GM23338 (cell line): Measurements from ENCODE around the gene CFDP1. TPM values are rescaled to one million over a fixed set of nuclear protein-coding genes. Genes with fewer than 3 reads are reported as not detected.

Experiments used
- ATAC-seq: fragments of 200-7000 bp; cut with Tn5 transposase; 3 replicates; pipeline ENCODE4 v1.9.1; 2020
- DNase-seq: peaks from one replicate; pipeline ENCODE4 v3.0.0-alpha.2; 2015; ENCODE audit warnings: low spot score
- H2AFZ ChIP-seq: fragments of 200-600 bp; sonication (generic); 2 replicates; pipeline ENCODE4 v1.8.0; 2016; ENCODE audit warnings: antibody characterized with exemption, mild to moderate bottlenecking, moderate library complexity
- H3F3A ChIP-seq: fragments of 200-600 bp; sonication (generic); replicated peaks from 2 replicates; pipeline ENCODE4 v1.8.0; 2017; ENCODE audit warnings: antibody characterized with exemption, mixed run types, low read depth
- H3K27ac ChIP-seq: fragments of 200-600 bp; sonication (generic); 2 replicates; pipeline ENCODE4 v1.6.1; 2016; ENCODE audit warnings: low read depth
- H3K27me3 ChIP-seq: fragments of 200-600 bp; sonication (generic); 2 replicates; pipeline ENCODE4 v1.8.0; 2016; ENCODE audit warnings: mild to moderate bottlenecking, mixed run types, moderate library complexity; ENCODE audit not compliant: insufficient read depth
- H3K36me3 ChIP-seq: fragments of 200-600 bp; sonication (generic); 2 replicates; pipeline ENCODE4 v1.8.0; 2016; ENCODE audit warnings: mild to moderate bottlenecking; ENCODE audit not compliant: insufficient read depth
- H3K4me1 ChIP-seq: fragments of 200-600 bp; sonication (generic); 2 replicates; pipeline ENCODE4 v1.8.0; 2016; ENCODE audit warnings: mild to moderate bottlenecking, moderate library complexity; ENCODE audit not compliant: insufficient read depth
- H3K4me2 ChIP-seq: fragments of 200-600 bp; sonication (generic); 2 replicates; pipeline ENCODE4 v1.7.1; 2017; ENCODE audit warnings: mixed run types
- H3K4me3 ChIP-seq: fragments of 200-600 bp; sonication (generic); 2 replicates; pipeline ENCODE4 v1.6.1; 2016; ENCODE audit warnings: mixed run types
- H3K79me2 ChIP-seq: fragments of 200-600 bp; sonication (generic); replicated peaks from 2 replicates; pipeline ENCODE4 v1.8.0; 2017; ENCODE audit warnings: mild to moderate bottlenecking; ENCODE audit not compliant: insufficient read depth
- H3K9me2 ChIP-seq: fragments of 200-600 bp; sonication (generic); 2 replicates; pipeline ENCODE4 v1.8.0; 2017; ENCODE audit not compliant: insufficient read depth
- H4K20me1 ChIP-seq: fragments of 200-600 bp; sonication (generic); replicated peaks from 2 replicates; pipeline ENCODE4 v1.8.0; 2017; ENCODE audit warnings: mild to moderate bottlenecking; ENCODE audit not compliant: insufficient read depth
- H3K27ac Mint-ChIP-seq: 2 replicates; pipeline ENCODE4 v1.8.0; 2020; ENCODE audit warnings: inconsistent platforms, mild to moderate bottlenecking, moderate library complexity, mixed read lengths
- H3K27me3 Mint-ChIP-seq: 3 replicates; pipeline ENCODE4 v1.8.0; 2022; ENCODE audit warnings: low read depth, mild to moderate bottlenecking, moderate library complexity, mixed read lengths, inconsistent platforms; ENCODE audit not compliant: insufficient read depth, poor library complexity
- H3K36me3 Mint-ChIP-seq: 3 replicates; pipeline ENCODE4 v1.8.0; 2021; ENCODE audit warnings: low read depth, mild to moderate bottlenecking, inconsistent platforms, moderate library complexity, mixed read lengths
- H3K4me1 Mint-ChIP-seq: 3 replicates; pipeline ENCODE4 v1.8.0; 2020; ENCODE audit warnings: mild to moderate bottlenecking, inconsistent platforms, mixed read lengths
- H3K4me3 Mint-ChIP-seq: 3 replicates; pipeline ENCODE4 v1.8.0; 2021; ENCODE audit warnings: moderate library complexity, mild to moderate bottlenecking, inconsistent platforms, mixed read lengths
- H3K9me3 Mint-ChIP-seq: 3 replicates; pipeline ENCODE4 v1.8.0; 2020; ENCODE audit warnings: moderate library complexity, mild to moderate bottlenecking, inconsistent platforms, mixed read lengths
- CREB1 ChIP-seq: fragments of 250-450 bp; sonication (Bioruptor Pico); IDR thresholded peaks from 2 replicates; pipeline ENCODE4 v1.5.0; 2020; ENCODE audit warnings: low read depth, mild to moderate bottlenecking, moderate library complexity
- EZH2 ChIP-seq: fragments of 200-600 bp; sonication (generic); IDR thresholded peaks from one replicate; pipeline ENCODE4 v1.8.0; 2017; ENCODE audit warnings: antibody characterized with exemption, mild to moderate bottlenecking, low read depth; ENCODE audit not compliant: unreplicated experiment
- EZH2phosphoT487 ChIP-seq: fragments of 200-600 bp; sonication (generic); IDR thresholded peaks from one replicate; pipeline ENCODE4 v1.8.1; 2018; ENCODE audit warnings: antibody characterized with exemption; ENCODE audit not compliant: unreplicated experiment
- JUNB ChIP-seq: IDR thresholded peaks from one replicate; pipeline ENCODE4 v1.6.1; 2016; ENCODE audit warnings: antibody characterized with exemption; ENCODE audit not compliant: unreplicated experiment
- NANOG ChIP-seq: IDR thresholded peaks from 2 replicates; pipeline ENCODE4 v1.6.1; 2016; ENCODE audit warnings: antibody characterized with exemption, borderline replicate concordance
- POLR2AphosphoS5 ChIP-seq: IDR thresholded peaks from 2 replicates; pipeline ENCODE4 v1.6.1; 2016; ENCODE audit warnings: antibody characterized with exemption, low read depth
- STAT1 ChIP-seq: IDR thresholded peaks from one replicate; pipeline ENCODE4 v1.6.1; 2016; ENCODE audit warnings: antibody characterized with exemption; ENCODE audit not compliant: unreplicated experiment
- ZNF114 ChIP-seq: fragments of 250-450 bp; sonication (Bioruptor Pico); IDR thresholded peaks from 2 replicates; pipeline ENCODE4 v1.5.0; 2020; ENCODE audit warnings: mild to moderate bottlenecking, moderate library complexity
- ZNF331 ChIP-seq: fragments of 250-450 bp; sonication (Bioruptor Pico); IDR thresholded peaks from 2 replicates; pipeline ENCODE4 v1.5.0; 2020; ENCODE audit warnings: low read depth, mild to moderate bottlenecking, moderate library complexity
- polyA plus RNA-seq: library from polyadenylated mRNA; unstranded; fragments of >200 nt; fragmentation: Nextera tagmentation; extraction: Ambion mirVana; gene quantifications from 2 replicates; pipeline ENCODE4 v1.2.1, GENCODE V29; 2016
- total RNA-seq: library from RNA; depleted of rRNA; stranded (reverse); fragments of >200 nt; shearing (Covaris generic); gene quantifications from 2 replicates; pipeline ENCODE4 v1.2.3, GENCODE V29; 2014
- TF ChIP-seq, protein P1 (sequence below): fragments of 250-450 bp; sonication (Bioruptor Pico); IDR thresholded peaks from 2 replicates; pipeline ENCODE4 v1.5.0; 2020; ENCODE audit warnings: mild to moderate bottlenecking, moderate library complexity
- TF ChIP-seq, protein P2 (sequence below): IDR thresholded peaks from 2 replicates; pipeline ENCODE4 v1.6.1; 2016; ENCODE audit warnings: antibody characterized with exemption
- TF ChIP-seq, protein P3 (sequence below): IDR thresholded peaks from one replicate; pipeline ENCODE4 v1.6.1; 2018; ENCODE audit warnings: antibody characterized with exemption; ENCODE audit not compliant: unreplicated experiment
- TF ChIP-seq, protein P4 (sequence below), 2 experiments: fragments of 200-600 bp in 1 of 2; sonication (generic) in 1 of 2; conservative IDR thresholded peaks; 2 replicates each; pipeline versions ENCODE4 v1.5.1 to v1.6.1; 2016 to 2017; ENCODE audit warnings: antibody characterized with exemption in 2 of 2, low read depth in 2 of 2, mild to moderate bottlenecking in 2 of 2, moderate library complexity in 1 of 2

CFDP1 gene
- total and polyA plus RNA-seq, 2 experiments from 2014 or later: 89.9 to 224 TPM

DNA sequence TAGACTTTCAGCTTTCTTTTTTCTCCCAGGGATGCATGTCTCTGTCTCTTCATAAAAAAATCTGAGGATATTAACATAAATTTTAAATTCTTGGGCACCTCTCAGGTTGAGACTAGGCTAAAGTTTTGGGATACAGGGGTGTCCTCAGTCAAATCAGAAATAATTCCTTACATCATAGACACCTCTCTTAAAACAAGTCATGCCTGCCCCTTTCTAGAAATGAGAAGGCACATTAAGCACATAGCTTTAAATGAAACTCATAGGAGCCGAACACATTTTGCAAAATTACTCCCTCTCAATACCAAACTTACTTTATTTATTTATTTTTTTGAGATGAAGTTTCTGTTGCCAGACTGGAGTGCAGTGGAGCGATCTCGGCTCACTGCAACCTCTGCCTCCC, 114.6 kb downstream of the CFDP1 start:
- H3K27ac Mint-ChIP-seq: no peak overlapping the region

More for the DNA sequence above, 114.6 kb downstream of the CFDP1 start:
- H3K4me1 Mint-ChIP-seq: peaks cover 8% of the 10 kb centered on the region; the same call in 2 of the 3 replicates
- no peak for DNase-seq
- Histone ChIP-seq H2AFZ (no peak overlapping the region), H3F3A (no peaks in the 10 kb centered on the region), H3K9me2 (no peaks in the 10 kb centered on the region), H3K4me2 (no peak overlapping the region), H3K27ac (no peak overlapping the region), H3K4me3 (no peak overlapping the region), H4K20me1 (0 out of 2 replicates have a peak, but pooled peaks cover 3% of the 10 kb centered on the region), H3K27me3 (no peaks in the 10 kb centered on the region), H3K36me3 (no peaks in the 10 kb centered on the region), H3K79me2 (no peaks in the 10 kb centered on the region; the same call in 1 of the 2 replicates), H3K4me1 (peaks cover 1% of the 10 kb centered on the region; the same call in 1 of the 2 replicates)
- no peaks in the 10 kb centered on the region for H3K36me3 Mint-ChIP-seq
- H3K9me3 Mint-ChIP-seq: no peaks in the 10 kb centered on the region
- TF ChIP-seq, protein P1, sequence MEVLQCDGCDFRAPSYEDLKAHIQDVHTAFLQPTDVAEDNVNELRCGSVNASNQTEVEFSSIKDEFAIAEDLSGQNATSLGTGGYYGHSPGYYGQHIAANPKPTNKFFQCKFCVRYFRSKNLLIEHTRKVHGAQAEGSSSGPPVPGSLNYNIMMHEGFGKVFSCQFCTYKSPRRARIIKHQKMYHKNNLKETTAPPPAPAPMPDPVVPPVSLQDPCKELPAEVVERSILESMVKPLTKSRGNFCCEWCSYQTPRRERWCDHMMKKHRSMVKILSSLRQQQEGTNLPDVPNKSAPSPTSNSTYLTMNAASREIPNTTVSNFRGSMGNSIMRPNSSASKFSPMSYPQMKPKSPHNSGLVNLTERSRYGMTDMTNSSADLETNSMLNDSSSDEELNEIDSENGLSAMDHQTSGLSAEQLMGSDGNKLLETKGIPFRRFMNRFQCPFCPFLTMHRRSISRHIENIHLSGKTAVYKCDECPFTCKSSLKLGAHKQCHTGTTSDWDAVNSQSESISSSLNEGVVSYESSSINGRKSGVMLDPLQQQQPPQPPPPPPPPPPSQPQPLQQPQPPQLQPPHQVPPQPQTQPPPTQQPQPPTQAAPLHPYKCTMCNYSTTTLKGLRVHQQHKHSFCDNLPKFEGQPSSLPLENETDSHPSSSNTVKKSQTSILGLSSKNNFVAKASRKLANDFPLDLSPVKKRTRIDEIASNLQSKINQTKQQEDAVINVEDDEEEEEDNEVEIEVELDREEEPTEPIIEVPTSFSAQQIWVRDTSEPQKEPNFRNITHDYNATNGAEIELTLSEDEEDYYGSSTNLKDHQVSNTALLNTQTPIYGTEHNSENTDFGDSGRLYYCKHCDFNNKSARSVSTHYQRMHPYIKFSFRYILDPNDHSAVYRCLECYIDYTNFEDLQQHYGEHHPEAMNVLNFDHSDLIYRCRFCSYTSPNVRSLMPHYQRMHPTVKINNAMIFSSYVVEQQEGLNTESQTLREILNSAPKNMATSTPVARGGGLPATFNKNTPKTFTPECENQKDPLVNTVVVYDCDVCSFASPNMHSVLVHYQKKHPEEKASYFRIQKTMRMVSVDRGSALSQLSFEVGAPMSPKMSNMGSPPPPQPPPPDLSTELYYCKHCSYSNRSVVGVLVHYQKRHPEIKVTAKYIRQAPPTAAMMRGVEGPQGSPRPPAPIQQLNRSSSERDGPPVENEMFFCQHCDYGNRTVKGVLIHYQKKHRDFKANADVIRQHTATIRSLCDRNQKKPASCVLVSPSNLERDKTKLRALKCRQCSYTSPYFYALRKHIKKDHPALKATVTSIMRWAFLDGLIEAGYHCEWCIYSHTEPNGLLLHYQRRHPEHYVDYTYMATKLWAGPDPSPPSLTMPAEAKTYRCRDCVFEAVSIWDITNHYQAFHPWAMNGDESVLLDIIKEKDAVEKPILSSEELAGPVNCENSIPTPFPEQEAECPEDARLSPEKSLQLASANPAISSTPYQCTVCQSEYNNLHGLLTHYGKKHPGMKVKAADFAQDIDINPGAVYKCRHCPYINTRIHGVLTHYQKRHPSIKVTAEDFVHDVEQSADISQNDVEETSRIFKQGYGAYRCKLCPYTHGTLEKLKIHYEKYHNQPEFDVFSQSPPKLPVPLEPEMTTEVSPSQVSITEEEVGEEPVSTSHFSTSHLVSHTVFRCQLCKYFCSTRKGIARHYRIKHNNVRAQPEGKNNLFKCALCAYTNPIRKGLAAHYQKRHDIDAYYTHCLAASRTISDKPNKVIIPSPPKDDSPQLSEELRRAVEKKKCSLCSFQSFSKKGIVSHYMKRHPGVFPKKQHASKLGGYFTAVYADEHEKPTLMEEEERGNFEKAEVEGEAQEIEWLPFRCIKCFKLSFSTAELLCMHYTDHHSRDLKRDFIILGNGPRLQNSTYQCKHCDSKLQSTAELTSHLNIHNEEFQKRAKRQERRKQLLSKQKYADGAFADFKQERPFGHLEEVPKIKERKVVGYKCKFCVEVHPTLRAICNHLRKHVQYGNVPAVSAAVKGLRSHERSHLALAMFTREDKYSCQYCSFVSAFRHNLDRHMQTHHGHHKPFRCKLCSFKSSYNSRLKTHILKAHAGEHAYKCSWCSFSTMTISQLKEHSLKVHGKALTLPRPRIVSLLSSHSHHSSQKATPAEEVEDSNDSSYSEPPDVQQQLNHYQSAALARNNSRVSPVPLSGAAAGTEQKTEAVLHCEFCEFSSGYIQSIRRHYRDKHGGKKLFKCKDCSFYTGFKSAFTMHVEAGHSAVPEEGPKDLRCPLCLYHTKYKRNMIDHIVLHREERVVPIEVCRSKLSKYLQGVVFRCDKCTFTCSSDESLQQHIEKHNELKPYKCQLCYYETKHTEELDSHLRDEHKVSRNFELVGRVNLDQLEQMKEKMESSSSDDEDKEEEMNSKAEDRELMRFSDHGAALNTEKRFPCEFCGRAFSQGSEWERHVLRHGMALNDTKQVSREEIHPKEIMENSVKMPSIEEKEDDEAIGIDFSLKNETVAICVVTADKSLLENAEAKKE (CRISPR knock-in tag): no peak
- TF ChIP-seq CREB1 (CRISPR knock-in tag) (no peak), POLR2AphosphoS5 (no peak), EZH2 (no peak), STAT1 (no peak), ZNF114 (CRISPR knock-in tag) (no peak), NANOG (no peak), EZH2phosphoT487 (no peak), JUNB (no peak), ZNF331 (CRISPR knock-in tag) (no peak)
- TF ChIP-seq, protein P2, sequence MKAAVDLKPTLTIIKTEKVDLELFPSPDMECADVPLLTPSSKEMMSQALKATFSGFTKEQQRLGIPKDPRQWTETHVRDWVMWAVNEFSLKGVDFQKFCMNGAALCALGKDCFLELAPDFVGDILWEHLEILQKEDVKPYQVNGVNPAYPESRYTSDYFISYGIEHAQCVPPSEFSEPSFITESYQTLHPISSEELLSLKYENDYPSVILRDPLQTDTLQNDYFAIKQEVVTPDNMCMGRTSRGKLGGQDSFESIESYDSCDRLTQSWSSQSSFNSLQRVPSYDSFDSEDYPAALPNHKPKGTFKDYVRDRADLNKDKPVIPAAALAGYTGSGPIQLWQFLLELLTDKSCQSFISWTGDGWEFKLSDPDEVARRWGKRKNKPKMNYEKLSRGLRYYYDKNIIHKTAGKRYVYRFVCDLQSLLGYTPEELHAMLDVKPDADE: no peak
- TF ChIP-seq, protein P3, sequence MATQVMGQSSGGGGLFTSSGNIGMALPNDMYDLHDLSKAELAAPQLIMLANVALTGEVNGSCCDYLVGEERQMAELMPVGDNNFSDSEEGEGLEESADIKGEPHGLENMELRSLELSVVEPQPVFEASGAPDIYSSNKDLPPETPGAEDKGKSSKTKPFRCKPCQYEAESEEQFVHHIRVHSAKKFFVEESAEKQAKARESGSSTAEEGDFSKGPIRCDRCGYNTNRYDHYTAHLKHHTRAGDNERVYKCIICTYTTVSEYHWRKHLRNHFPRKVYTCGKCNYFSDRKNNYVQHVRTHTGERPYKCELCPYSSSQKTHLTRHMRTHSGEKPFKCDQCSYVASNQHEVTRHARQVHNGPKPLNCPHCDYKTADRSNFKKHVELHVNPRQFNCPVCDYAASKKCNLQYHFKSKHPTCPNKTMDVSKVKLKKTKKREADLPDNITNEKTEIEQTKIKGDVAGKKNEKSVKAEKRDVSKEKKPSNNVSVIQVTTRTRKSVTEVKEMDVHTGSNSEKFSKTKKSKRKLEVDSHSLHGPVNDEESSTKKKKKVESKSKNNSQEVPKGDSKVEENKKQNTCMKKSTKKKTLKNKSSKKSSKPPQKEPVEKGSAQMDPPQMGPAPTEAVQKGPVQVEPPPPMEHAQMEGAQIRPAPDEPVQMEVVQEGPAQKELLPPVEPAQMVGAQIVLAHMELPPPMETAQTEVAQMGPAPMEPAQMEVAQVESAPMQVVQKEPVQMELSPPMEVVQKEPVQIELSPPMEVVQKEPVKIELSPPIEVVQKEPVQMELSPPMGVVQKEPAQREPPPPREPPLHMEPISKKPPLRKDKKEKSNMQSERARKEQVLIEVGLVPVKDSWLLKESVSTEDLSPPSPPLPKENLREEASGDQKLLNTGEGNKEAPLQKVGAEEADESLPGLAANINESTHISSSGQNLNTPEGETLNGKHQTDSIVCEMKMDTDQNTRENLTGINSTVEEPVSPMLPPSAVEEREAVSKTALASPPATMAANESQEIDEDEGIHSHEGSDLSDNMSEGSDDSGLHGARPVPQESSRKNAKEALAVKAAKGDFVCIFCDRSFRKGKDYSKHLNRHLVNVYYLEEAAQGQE: no peak
- TF ChIP-seq, protein P4, sequence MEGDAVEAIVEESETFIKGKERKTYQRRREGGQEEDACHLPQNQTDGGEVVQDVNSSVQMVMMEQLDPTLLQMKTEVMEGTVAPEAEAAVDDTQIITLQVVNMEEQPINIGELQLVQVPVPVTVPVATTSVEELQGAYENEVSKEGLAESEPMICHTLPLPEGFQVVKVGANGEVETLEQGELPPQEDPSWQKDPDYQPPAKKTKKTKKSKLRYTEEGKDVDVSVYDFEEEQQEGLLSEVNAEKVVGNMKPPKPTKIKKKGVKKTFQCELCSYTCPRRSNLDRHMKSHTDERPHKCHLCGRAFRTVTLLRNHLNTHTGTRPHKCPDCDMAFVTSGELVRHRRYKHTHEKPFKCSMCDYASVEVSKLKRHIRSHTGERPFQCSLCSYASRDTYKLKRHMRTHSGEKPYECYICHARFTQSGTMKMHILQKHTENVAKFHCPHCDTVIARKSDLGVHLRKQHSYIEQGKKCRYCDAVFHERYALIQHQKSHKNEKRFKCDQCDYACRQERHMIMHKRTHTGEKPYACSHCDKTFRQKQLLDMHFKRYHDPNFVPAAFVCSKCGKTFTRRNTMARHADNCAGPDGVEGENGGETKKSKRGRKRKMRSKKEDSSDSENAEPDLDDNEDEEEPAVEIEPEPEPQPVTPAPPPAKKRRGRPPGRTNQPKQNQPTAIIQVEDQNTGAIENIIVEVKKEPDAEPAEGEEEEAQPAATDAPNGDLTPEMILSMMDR (conservative IDR thresholded peaks at IDR 0.05; ENCODE audit: low read depth in 2 of 2): no peak
- ATAC-seq: no peak
- peaks cover 2% of the 10 kb centered on the region for H3K27me3 Mint-ChIP-seq
- no peak overlapping the region for H3K4me3 Mint-ChIP-seq
